Upper lobe of left lung (tissue), 4 donors: ENCODE results near the gene OR51E1.

Experiments
- POLR2A ChIP-seq, 4 donors: fragments of 450-650 bp; IDR thresholded peaks; one replicate each; pipeline ENCODE4 v1.5.1; 2016 to 2017; ENCODE audit warnings: antibody characterized with exemption in 4 of 4, mild to moderate bottlenecking in 2 of 4
- POLR2AphosphoS5 ChIP-seq, 2 donors: sonication (generic); formaldehyde crosslinking; IDR thresholded peaks; one replicate each; pipeline ENCODE4 v1.5.1; 2017; ENCODE audit warnings: antibody characterized with exemption in 2 of 2
- TF ChIP-seq, protein P1 (sequence below), 6 experiments: fragments of 450-650 bp in 4 of 6; fragments of 200-600 bp in 2 of 6; sonication (generic) in 2 of 6; IDR thresholded peaks; one replicate each; pipeline ENCODE4 v1.5.1; 2016 to 2019; ENCODE audit warnings: antibody characterized with exemption in 6 of 6

DNA sequence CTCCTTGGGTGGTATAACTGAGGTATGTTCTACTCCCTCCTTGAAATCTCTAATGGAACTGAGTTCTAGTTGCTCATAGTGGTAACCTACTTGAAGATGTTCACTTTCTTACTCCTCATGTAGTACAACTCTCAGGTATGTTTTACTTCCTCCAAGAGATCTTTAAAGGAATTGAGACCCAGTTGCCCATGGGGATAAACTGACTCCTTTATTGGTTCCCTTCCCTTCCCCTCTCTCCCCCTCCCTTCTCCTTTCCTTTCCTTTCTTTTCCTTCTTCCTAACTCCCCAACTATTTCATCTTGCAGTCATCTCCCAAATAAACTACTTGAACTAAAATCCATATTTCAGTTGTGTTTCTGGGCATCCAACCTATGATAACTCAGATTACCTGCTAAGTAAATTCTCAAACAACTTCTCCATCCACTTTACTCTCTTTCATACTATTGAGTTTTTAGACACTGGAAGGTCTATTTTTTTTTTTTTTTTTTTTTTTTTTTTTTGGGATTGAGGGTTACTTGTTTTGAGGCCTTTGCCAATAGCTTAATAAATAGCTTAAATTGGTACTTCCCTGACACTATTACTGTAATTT is 27.8 kb upstream of the OR51E1 start:
- TF ChIP-seq, protein P1, sequence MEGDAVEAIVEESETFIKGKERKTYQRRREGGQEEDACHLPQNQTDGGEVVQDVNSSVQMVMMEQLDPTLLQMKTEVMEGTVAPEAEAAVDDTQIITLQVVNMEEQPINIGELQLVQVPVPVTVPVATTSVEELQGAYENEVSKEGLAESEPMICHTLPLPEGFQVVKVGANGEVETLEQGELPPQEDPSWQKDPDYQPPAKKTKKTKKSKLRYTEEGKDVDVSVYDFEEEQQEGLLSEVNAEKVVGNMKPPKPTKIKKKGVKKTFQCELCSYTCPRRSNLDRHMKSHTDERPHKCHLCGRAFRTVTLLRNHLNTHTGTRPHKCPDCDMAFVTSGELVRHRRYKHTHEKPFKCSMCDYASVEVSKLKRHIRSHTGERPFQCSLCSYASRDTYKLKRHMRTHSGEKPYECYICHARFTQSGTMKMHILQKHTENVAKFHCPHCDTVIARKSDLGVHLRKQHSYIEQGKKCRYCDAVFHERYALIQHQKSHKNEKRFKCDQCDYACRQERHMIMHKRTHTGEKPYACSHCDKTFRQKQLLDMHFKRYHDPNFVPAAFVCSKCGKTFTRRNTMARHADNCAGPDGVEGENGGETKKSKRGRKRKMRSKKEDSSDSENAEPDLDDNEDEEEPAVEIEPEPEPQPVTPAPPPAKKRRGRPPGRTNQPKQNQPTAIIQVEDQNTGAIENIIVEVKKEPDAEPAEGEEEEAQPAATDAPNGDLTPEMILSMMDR (IDR thresholded peaks at IDR 0.05), result no peak
- no peak for TF ChIP-seq POLR2AphosphoS5 (IDR thresholded peaks at IDR 0.05)
- TF ChIP-seq POLR2A (IDR thresholded peaks at IDR 0.05), result no peak
